Measurements from ENCODE around the gene HSP90AA1.
"Not testable (repeated sequence)": the region's sequence is repeated elsewhere in the genome, so short reads cannot be mapped to it uniquely, and the experiment has no call there.

Gene HSP90AA1

DNA sequence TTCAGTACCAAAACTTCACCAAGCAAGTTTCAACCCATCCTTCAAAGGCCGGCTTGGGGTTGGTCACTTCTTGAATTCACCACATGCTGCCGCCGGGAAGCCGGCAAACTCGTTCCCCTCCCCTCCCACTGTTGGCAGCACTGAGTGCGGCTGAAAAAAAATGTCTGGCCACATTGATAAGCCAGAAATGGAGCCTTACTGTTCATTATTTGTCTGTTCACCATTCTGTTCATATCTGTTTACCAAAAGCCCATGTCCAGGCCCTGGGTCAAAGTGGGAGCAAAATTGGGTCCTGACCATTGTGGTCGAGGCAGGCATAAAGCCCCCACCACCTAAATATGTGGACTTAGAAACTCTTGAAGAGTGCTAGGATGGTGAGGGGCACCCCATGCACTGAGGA lies 7.3 kb upstream of the HSP90AA1 start:
- DNase-seq, result no peak

DNA sequence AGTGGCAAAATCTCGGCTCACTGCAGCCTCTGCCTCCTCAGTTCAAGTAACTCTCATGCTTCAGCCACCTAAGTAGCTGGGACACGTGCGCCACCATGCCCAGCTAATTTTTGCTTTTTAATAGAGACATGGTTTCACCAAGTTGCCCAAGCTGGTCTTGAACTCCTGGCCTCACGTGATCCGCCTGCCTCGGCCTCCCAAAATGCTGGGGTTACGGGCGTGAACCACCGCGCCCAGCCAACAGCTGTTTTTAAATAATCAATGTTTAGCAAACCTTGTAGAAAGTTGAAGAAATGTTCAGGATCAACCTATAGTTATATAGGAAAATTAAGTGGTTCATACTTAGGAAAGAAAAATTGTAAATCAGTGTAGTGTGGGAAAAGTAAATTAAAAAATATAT lies 6.0 kb upstream of the HSP90AA1 start:
- no peak for DNase-seq

DNA sequence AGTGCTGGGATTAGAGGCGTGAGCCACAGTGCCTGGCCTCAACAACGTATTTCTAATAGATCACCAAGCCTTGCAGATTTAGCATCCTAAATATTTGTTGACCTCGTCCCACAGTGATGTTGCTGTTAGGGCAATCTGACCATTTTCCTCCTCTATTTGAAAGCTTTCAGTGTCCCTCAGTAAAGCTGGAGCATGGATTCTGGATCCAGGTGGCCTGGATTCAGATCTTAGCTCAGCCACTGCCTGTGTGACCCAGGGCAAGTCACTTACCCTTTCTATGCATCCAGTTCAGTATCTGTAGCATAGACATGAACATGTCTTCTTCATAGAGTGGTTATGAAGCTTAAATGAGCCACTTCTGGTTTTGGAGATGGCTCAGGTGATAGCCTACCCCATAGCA lies 3.9 kb upstream of the HSP90AA1 start:
- DNase-seq, result no peak

DNA sequence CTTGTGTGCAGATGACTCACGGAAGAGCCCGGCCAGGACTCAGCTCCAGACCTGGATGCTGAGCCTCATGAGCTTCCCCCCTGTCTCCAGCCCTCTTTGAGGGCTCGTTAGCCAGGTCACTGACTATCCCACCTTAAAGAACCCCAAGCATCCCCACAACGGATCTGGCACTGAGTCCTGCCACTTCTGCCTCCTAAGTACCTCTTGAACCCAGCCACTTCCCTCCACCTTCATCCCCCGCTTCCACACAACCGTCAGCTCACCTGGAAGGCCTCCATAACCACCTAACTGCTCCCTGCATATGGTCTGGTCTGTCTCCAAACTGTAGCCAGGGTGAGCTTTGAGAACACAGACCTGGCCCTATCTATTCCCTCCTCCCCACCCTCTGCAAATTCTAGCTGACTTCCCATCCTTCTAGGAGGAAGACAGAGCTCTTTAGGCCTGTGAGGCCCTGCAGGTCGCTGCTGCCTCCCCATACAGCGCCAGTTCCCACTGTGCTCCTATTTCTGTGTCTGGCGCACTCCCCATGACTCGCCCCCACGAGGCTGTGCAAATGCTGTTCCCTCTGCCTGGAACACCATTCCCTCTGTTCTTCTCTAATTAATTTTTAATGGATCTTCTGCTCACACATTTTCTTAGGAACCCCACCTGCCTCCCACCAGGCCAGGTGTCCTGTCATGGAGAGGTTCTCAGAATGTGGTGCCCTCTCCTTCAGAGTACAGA lies 2.9 kb upstream of the HSP90AA1 start:
- DNase-seq, result no peak

DNA sequence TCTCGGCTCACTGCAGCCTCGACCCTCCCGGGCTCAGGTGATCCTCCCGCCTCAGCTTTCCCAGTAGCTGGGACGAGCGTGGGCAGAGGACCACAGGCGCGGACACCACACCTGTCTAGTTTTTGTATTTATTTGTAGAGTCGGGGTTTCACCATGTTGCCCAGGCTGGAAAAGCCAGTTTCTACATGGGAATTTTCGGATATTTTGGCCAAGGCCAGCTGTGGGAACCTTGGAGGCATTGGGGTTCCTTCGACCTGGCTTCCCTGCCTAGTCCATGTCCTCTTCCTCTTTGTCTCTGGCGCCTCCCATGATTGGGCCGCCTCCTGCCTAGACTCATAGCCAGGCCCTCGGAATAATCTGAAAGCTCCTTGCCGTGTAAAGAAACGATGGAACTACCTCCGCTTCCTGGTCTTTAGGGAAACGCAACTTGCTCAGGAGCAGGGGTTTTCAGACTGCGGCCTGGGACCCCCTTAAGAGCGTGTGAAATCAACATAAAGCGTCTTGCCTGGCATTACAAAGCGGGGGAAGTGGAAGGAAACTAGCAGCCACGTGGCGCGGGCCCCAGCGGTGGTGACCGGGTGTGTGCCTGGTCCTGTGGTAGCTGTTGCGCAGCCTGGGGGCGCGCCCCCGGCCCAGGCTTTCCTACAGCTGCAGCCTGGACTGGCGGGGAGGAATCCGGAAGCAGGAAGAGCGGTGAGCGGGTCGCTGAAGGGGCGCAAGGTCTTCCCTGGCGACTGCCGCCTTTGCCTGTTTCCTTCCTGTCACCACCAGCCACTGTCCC lies 1.4 kb upstream of the HSP90AA1 start:
- peak; percentile 37 for DNase-seq

DNA sequence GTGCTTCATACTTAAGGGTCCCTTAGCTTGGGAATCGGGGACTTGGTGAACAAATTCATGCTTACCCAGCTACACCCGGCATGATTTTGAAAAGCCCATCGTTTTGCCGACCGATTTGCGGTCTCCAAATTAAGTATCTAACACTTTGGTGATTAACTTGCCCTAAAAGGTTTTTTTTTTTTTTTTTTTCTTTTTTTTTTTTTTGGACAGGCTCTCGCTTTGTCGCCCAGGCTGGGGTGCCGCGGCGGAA lies 843 bp upstream of the HSP90AA1 start:
- DNase-seq, result no peak

DNA sequence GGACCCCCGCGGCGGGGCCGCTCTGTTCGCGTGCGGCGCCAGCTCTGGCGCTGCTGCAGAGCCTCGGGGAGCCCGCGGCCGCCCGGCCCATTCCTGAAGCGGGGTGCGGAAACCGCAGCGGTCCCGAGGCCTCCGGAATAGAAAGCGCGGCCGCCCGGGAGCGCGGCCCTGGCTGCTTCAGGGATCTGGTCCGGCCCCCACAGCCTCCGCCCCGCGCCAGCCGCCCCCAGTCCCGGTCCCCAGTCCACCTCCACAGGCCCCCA lies 204 bp downstream of the HSP90AA1 start:
- DNase-seq, result no peak

DNA sequence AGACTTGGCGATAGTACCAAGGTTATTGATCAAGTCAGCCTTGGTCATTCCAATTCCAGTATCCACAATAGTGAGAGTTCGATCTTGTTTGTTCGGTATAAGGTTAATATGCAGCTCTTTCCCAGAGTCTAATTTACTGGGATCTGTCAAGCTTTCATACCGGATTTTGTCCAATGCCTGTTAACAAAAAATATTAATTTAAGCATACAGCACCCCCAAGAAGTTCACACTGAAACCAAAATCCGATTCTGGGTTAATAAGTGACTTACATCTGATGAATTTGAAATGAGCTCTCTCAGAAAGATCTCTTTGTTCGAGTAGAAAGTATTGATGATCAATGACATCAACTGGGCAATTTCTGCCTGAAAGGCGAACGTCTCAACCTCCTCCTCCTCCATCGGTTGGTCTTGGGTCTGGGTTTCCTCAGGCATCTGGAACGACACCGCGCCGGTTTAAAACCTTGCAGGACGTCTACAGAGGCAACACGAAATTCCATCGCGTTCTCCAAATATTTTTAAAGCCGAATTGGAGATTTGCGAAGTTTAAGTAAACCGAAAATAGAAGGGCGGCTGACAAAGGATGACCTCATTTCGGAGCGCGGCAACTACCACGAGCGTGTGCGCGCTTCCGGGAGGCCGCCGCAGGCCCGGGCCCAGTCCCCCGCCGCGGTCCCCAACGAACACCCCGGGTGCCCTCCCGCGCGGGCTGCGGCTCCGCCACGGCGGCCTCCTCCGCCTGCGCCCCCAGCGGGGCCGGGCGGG lies 716 bp downstream of the HSP90AA1 start:
- DNase-seq, result peak; percentile 79

DNA sequence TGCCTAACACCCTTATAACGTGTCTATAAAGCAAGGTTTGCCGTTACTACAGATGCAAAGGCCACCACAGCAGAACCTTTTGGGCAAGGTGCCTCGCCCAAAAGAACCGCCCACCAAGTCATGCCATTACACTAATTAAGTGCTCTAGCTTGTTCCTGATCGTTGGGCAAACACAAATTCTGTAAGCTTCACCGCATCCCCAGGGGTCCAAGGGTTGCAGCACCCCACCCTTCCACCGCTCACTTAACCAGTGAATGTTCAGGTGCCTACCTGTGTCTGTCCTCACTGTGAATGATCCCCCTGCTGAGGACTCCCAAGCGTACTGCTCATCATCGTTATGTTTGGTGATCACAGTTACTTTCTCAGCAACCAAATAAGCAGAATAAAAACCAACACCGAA lies 1.4 kb downstream of the HSP90AA1 start:
- no peak for DNase-seq

DNA sequence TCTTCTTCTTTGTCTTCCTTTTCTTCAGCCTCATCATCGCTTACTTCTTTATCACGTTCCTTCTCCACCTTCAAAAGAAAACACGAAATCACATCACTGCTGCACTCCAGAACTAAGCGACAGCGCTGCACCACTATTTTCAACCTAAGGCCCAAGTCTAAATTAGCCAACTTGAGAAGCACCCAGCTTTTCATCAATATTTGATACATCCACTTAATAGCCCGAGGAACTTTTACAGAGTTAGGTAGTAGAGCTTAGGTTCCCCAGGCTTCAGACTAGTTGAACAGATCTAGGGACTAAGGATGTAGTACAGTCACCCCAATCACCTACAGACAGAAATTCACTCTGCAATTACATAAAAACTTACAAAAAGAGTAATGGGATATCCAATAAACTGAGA lies 1.9 kb downstream of the HSP90AA1 start:
- DNase-seq, result no peak

DNA sequence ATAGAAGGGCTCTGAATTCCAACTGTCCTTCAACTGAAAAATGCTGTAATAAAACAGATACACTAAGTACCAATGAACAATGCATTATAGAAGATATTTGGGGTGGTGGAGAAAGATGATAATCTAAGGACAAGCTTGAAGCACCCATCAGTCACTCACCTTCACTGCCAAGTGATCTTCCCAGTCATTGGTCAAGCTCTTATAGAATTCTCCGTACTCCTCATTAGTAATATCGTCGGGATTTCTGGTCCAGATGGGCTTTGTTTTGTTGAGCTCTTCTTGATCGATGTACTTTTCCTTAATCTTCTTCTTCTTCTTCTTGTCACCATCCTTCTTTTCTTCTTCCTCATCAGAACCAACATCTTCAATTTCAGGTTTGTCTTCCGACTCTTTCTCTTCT lies 2.3 kb downstream of the HSP90AA1 start:
- not testable (repeated sequence) for DNase-seq

DNA sequence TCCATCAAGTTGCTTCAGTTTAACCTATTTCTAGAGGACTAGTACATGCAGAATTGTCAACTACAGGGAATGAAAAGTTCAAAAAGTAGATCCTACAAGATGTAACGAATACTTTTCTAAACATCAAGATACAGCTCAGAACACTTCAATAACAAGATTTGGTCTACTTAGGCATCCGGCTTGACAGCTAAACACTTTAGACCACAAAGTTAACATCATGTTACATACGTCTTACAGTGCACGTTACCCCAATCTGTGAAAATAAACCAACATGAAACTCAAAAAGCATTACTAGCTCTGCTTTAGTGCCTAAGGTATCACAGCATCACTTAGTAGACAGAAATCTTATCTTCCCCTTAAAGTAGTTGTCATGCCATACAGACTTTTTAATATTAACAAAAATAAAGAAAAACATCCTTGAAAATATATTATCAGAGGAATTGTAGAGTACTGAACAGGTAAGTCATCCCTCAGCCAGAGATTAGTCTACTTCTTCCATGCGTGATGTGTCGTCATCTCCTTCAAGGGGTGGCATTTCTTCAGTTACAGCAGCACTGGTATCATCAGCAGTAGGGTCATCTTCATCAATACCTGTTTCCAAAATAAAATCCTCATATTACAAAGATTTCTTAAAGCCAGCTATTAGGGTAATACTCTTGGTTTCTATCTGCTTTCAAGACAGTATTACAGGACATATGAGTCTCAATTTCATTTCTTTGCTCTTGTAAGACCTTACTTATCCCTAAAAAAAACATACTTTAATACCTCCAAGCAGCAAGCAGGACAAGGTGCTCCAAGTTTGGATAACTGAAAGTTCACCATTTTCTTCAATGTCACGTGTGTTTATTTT lies 5.4 kb downstream of the HSP90AA1 start:
- DNase-seq, result no peak

DNA sequence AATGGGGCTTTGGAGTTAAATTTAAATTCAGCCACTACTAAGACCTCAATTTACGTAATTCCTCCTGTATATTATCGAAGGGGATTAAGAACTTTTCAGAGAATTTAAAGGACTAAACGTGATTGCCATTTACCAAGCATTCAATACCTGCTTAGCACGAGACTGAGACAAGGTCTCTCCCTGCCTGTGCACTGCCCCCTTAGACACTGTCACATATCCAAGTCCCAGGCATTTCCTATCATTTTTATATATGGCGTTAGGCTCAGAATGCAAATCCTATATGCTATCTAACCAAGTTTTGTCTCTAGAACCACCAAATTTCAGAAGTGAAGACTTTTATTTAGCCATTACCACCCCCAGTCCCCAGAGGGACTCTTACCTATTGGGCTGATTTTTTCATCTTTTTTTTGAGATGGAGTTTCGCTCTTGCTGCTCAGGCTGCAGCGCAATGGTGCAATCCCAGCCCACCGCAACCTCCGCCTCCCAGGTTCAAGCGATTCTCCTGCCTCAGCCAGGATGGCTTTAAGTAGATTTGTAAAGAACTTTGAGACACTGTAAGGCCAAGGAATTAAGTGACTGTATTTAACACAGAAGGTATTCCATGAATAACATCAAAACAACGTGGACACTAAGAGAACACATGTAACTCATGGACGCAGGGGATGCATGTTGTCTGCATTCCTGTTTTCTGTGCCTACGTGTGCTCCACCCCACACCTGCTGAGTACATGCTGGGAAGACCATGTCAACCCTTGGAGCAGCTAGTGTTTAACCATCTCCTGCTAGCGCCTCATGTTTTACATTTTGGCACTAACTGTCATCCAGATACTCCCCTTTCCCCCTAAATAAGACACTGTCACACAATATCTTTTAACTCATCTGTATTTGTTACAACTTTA lies 6.4 kb downstream of the HSP90AA1 start:
- DNase-seq, result no peak

DNA sequence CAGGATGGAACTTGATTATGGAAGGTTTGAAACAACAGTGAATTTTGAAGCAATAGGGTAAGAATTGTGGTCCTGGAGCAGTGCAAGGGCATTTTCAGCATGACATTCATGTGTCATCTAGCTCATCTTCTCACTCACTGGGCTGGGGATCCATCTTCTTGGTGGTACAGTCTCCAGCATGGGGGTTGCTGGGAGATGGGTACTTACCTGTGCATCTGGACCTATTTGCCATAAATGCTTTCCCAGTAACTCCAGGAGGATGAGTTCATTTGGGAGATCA lies 7.2 kb downstream of the HSP90AA1 start:
- no peak for DNase-seq

DNA sequence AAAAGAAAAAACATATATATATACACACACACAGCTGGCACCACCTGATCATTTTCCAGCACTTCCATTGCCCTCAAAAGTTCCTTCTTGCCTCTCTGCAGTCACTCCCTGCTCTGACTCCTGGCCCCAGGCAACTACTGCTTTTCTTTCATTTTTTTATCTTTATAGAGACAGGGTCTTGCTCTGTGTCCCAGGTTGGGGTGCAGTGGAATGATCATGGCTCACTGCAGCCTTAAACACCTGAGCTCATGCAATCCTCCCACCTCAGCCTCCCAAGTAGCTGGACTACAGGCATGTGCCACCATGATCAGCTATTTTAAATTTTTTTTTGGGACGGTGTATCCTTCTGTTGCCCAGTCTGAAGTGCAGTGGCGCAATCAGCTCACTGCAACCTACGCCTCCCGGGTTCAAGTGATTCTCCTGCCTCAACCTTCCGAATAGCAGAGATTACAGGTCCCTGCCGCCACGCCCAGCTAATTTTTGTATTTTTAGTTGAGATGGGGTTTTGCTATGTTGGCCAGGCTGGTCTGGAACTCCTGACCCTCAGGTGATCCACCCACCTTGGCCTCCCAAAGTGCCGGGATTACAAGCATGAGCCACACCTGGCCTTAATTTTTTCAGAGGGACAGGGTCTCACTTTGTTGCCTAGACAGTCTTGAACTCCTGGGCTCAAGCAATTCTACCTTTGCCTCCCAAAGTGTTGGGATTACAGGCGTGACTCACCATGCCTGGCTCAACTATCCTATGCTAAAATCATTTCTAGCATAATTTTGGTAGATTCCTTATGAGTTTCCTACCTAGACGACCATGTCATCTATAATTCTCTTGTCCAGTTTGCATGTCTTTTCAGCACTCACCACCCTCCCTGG lies 7.8 kb downstream of the HSP90AA1 start:
- no peak for DNase-seq

DNA sequence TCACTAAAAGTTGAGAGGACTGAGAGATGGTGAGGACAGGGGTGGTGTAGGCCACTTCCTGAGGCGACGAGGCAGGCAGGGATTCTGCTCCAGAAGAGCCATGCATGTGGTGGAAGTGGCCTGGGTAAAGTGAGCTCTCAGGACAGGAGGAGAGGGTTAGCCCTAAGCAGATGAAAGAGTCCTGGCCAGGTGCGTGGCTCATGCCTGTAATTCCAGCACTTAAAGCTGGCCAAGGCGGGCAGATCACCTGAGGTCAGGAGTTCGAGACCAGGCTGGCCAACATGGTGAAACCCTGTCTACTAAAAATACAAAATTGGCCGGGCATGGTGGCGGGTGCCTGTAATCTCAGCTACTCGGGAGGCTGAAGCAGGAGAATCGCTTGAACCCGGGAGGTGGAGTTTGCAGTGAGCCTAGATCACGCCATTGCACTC lies 8.5 kb downstream of the HSP90AA1 start:
- DNase-seq, result not testable (repeated sequence)

DNA sequence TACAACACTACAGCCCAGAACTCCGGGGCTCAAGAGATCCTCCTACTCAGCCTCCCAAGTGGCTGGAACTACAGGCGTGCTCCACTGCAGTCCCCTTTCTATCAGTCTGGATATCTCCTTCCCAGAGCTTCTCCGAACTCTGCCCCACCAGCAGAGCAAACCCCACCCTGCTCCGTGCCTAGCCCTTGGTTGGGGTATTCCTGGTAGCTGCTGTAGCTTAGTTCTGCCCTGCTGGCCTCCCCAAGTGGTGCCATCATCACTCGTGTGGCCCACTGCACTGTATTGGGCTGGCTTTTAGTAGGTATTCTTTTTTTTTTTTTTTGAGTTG lies 9.5 kb downstream of the HSP90AA1 start:
- no peak for DNase-seq

DNA sequence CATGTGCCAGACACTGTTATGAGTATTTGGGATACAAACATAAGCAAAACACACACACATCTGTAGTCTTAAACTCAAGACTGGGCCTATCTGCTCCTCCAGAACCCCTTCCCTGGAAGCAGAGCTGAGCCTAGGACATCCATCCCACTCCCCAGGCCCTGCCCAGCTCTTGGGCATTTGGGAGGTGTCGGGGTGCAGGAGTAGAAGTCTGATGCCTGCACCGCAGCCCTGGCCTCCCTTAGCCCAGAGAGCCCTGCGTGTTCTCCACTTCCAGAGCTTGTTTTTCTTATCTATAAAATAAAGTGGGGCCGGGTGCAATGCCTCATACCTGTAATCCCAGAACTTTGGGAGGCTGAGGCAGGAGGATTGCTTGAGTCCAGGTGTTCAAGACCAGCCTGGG lies 11.7 kb downstream of the HSP90AA1 start:
- no peak for DNase-seq

DNA sequence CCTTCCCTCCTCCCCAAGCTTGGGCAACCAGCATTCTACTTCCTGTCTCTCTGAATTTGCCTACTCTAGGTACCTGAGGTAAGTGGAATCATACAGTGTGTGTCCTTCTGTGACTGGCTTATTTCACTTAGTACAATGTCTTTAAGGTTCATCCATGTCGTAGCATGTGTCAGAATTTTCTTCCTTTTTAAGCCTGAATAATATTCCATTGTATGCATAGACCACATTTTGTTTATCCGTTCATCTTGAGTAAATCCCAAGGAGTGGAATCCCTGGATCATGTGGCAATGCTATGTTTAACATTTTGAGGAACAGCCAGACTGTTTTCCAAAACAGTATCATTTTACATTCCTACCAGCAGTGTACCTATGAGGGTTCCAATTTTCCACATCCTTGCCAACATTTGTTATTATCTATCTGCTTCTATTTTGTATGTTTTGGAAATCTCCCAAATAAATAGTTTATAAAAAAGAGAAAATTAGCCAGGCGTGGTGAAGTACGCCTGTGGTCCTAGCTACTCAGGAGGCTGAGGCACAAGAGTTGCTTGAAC lies 12.4 kb downstream of the HSP90AA1 start:
- no peak for DNase-seq

DNA sequence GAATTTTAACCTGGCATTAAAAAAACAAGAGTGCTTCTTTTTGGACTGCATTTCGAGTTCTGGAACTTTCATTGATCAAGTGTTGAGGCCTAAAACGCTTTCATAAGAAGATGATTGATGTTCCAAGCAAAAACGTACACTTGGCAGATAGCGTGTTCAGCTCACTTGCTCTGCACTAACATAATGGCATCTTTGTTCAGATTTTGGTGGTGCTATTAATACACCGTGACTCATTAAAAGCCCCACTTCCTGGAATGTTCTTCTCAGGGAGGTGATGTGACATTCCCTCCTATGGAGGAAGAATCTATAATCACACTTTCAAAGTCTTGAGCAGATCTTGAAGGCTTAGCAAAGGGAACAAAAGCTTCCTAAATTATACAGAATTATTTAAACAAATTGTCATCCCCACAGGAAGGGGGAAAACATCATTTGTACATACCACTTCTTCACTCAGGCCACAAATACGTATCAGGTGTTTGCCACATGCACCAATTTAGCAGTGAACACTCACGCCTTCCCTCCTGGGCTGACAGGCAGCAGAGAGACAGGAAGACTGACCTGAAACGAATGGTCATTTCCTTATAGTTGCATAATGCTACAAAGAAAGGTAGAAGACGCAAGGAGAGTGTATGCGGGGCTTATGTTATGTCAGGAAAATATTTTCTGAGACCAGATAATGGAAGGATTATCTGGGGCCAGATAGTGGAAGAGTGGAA lies 15.4 kb downstream of the HSP90AA1 start:
- DNase-seq, result no peak

DNA sequence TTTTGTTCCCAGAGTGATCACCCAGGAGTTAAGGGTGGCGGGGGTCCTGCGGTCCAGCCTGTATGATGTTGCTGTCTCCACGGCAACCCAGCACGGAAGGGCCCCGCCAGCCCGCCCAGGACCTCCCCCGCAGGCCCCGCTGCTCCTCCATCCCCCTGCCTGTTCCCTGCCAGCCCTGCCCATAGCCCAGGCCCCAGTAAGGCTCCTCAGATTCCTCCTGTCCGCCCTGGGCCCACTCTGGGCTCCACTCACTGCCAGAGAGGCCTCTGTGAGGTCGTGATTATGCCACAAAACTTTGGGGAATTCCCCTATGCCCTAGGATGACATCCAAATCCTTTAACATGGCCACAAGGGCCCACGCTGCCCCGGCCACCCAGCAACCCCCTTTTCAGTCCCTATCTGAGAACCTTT lies 20.8 kb downstream of the HSP90AA1 start:
- no peak for DNase-seq
